SK-N-DZ (cell line): ENCODE measurements around the gene MOCOS.

Source experiments
- DNase-seq: peaks from one replicate; pipeline ENCODE4 v3.0.0-alpha.2; 2015; ENCODE audit warnings: low spot score

Gene MOCOS

GRCh38 chr18:36177913-36178312 is 9.4 kb upstream of the MOCOS start:
- DNase-seq = no peak

GRCh38 chr18:36179562-36180355 is 7.5 kb upstream of the MOCOS start:
- DNase-seq = no peak

- DNase-seq = no peak
Measured at GRCh38 chr18:36181441-36181840, 5.9 kb upstream of the MOCOS start.

GRCh38 chr18:36181898-36182506 is 5.3 kb upstream of the MOCOS start:
- no peak for DNase-seq

- no peak for DNase-seq
Measured at GRCh38 chr18:36183033-36183432, 4.3 kb upstream of the MOCOS start.

GRCh38 chr18:36183987-36184386 is 3.3 kb upstream of the MOCOS start:
- no peak for DNase-seq

GRCh38 chr18:36185157-36185556 is 2.1 kb upstream of the MOCOS start:
- DNase-seq = no peak

- DNase-seq = no peak
Measured at GRCh38 chr18:36185901-36186460, 1.3 kb upstream of the MOCOS start.

- no peak for DNase-seq
Measured at GRCh38 chr18:36186461-36187192, 670 bp upstream of the MOCOS start.

- DNase-seq = no peak
Measured at GRCh38 chr18:36187826-36188721, 777 bp downstream of the MOCOS start.

- no peak for DNase-seq
Measured at GRCh38 chr18:36188916-36189315, 1.6 kb downstream of the MOCOS start.

GRCh38 chr18:36189486-36189885 is 2.2 kb downstream of the MOCOS start:
- no peak for DNase-seq

GRCh38 chr18:36191286-36191685 is 4.0 kb downstream of the MOCOS start:
- DNase-seq = no peak

GRCh38 chr18:36191711-36192110 is 4.4 kb downstream of the MOCOS start:
- no peak for DNase-seq

GRCh38 chr18:36194600-36195315 is 7.5 kb downstream of the MOCOS start:
- no peak for DNase-seq

GRCh38 chr18:36195427-36196122 is 8.3 kb downstream of the MOCOS start:
- DNase-seq = no peak

GRCh38 chr18:36196238-36196995 is 9.1 kb downstream of the MOCOS start:
- no peak for DNase-seq

- DNase-seq = no peak
Measured at GRCh38 chr18:36197511-36198166, 10.3 kb downstream of the MOCOS start.
